ENCODE measurements around the gene MLPH. TPM values are rescaled to one million over a fixed set of nuclear protein-coding genes. Genes with fewer than 3 reads are reported as not detected.
"Not testable (repeated sequence)": the region's sequence is repeated elsewhere in the genome, so short reads cannot be mapped to it uniquely, and the experiment has no call there.

MLPH gene
- total RNA-seq, 1 donor from 2014 or later = 6.5 TPM

DNA sequence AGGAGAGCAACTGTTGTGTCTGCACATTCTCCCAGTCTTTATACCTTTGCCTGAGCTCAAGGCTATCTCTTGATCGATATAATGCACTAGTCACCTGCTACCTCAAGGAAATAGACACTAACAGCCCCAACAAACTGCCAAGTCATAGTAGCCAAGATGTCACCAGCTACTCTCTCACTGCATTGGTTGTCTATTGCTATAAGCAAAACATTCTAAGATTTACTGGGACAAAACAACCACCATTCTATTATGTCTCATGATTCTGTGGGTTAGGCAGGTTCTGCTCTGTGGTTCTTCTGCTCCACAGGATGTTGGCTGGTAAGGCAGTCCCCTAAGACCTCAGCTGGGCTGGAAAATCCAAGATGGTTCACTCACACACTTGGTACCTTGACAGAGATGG, 28.5 kb upstream of the MLPH start:
- no peak for DNase-seq

DNA sequence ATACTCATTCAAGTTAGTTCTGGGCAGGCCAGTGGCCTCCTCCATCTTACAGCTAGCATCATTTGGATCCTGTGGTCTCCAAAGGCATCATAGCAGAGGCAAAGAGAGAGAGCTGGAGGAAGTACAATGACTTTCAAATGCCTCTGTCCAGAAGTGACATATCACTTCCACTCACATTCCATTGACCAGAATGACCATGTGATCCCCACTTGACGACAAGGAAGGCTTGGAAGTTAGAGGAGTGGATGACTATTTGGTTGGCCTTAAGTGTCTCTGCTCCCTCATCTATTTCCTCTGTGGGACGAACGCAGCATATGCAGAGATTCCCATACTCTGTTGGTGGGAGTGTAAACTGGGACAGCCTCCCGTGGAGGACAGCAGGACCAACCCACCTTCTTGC, 27.8 kb upstream of the MLPH start:
- no peak for DNase-seq

- no peak for DNase-seq
These were observed 27.3 kb upstream of the MLPH start for GRCh38 chr2:237459741-237460174.

DNA sequence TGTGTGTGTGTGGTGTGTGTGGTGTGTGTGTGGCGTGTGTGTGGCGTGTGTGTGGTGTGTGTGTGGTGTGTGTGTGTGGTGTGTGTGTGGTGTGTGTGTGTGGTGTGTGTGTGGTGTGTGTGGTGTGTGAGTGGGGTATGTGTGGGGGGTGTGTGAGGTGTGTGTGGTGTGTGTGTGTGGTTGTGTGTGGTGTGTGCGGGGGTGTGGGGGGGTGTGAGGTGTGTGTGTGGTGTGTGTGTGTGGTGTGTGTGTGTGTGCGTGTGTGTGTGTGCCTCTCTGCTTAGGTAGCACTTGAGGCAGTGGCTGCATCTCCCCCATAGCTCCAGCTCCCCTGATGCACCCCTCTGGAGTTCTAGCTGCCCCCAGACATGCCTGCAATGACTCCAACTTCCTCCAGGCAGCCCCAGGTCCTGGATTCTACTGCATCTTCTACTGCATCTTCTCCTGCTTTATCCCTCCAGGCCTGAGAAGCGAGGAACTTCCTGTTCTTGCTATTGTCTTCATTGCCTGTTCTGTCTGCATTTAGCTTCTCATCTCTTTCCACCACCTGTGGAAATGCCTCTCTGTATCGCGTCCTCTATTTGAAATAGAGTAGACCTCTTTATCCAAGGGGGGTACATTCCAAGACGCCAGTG, 22.2 kb upstream of the MLPH start:
- no peak for DNase-seq

GRCh38 chr2:237465515-237466148, 21.4 kb upstream of the MLPH start:
- DNase-seq = no peak

- DNase-seq = peak; percentile 76
These were observed 20.8 kb upstream of the MLPH start for GRCh38 chr2:237466211-237466610.

- no peak for DNase-seq
These were observed 19.4 kb upstream of the MLPH start for GRCh38 chr2:237467447-237468179.

DNA sequence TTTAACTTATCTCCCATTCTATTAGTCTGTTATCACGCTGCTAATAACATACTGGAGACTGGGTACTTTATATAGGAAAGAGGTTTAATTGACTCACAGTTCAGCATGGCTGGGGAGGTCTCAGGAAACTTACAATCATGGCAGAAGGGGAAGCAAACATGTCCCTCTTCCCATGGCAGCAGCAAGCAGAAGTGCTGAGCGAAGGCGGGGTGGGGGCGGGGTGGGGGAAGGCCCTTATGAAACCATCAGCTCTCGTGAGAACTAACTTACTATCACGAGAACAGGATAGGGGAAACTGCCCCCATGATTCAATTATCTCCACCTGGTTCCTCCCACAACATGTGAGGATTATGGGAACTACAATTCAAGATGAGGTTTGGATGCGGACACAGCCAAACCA, 17.6 kb upstream of the MLPH start:
- DNase-seq = not testable (repeated sequence)

DNA sequence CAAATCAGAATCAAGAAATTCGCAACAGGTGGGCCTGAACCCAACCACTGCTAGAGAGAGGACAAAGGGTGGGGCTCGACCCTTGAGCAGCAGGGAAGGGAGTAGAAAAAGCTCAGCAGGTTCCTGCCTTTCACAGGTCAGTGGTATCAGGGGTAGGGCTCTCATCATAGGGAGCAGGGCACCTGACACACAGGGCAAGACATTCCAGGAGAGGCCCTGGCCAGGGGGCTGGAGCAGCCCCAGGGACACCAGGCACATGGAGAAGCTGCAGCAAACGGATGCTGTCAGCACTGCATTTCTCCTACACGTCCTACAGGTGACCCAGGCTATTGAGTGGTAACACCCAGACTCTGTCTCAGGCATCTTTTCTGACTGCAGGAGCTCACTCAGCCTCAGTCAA, 17.2 kb upstream of the MLPH start:
- no peak for DNase-seq

GRCh38 chr2:237470914-237471313, 16.1 kb upstream of the MLPH start:
- no peak for DNase-seq

DNA sequence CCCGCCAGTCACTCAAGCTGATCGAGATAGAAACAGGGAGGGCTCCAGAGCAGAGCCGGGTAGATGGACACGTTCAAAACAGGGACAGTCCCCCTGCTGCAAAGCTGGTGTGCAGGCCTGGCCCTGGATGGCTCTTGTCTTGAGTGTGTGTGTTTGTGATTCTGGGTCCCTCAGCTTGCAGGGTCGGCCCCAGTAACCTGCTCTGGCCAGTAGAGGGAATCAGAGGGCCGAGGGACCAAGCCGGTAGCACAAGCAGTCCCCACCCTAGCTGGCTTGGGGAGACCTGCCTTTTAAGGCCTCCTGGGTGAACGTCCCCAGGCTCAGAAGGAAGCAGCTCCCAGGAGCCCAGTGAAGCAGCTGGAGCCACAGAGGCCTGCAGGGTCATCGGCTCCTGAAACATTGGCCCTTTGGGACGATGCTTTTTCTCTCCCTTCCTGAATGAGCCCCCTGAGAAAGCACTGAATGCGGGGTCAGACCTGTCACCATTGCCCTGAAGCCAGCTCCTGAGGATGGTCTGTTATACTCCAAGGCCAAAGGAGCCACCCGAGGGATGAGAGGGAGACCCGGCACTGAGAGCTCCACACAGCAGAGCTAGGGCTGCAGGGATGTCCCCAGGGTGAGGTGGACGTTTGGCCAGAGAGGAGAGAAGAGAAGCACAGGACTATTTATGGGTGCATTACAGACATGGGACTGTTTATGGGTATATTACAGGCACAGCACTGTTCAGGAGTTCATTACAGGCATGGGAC, 15.4 kb upstream of the MLPH start:
- DNase-seq = no peak

GRCh38 chr2:237472187-237472712, 14.8 kb upstream of the MLPH start:
- no peak for DNase-seq

DNA sequence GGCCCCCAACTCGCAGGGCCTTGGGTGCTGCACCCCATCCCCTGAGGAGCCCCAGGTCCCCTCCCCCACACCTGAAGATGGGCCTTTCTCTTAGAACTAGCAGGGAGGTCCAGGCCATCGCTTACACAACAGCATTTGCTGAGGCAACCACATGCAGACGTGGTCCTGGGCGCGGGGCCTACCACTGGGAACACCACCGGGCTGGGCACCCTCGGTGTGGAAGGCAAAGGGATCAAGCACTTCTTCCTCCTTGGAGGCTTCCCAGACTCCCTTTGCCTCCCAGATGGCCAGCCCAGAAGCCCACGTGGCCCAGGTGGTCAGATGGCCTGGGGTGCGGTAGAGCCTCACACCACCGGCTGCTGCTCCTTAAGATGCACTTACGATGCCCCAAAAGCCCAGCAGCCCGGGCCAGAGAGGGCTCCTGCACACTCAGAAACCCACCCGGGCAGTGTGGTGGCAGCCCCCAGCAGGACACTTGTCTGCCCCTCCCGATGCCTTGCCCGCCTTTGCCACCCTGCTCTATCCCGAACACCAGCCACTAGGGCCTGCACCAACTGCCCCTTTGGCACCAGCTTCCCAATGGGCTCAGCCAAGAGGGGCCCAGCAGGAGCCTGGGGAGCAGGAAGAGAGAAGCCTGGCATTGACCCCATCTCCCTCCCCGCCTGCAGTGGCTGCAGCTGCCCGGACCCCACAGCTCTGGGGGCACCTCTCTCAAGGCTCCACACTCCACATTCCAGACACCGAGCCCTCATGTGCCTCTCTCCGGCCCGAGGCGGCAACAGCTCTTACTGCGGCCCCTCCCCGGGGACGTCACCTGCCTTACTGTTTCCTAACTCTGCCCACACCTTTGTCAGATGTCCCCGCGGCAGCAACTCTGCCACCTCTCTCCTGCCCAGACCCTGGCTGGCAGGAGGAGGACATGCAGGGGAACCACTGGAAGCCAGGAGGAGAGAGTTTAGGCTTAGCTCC, 13.9 kb upstream of the MLPH start:
- DNase-seq = no peak

DNA sequence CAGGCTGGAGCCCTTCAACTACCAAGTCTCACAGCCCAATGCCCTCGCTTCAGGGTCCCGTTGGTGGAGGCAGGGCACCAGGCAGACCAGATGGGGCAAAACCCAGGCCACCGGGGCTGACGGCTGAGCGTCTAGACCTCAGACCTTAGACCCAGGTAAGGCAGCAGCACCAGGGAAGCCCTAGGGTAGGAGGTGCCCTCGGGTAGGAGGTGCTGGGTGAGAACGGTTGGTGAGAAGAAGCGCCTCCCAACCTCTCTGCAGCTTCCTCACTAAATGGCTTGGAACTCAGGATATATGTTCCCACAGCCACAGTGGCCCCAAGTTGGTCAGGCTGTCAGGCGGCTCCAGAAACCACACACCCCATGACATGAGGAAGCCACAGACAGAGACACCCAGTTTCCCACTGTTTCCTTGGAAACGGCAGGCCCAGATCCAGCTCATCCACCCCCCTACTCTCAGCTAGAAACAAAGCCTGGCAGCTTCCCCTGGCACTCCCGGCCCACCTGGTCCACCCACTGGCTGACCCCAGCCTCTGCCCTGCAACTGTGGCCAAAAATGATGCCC, 13.1 kb upstream of the MLPH start:
- DNase-seq = no peak

DNA sequence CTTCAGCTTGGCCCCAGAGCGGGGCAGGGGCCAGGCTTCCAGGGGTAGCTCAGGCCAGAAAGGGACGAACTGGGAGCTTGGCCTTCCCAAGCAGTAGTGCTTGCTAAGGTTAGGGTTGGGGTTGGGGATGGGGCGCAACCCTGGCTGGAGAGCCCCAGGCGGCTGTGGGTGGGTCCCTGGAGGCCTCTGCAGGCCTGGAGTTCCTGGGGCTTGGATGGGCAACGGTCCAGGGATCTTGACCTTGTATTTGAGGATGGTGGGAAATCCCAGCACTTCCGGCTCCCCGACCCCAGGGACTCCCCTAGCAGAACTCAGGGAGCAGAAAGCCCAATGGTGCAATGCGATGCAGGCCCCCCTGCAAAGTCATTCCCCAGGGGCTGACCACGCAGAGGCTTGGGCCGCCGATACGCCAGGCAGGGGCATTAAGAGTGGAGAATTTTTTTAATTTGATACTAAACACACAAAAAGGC, 12.6 kb upstream of the MLPH start:
- DNase-seq = peak; percentile 66

DNA sequence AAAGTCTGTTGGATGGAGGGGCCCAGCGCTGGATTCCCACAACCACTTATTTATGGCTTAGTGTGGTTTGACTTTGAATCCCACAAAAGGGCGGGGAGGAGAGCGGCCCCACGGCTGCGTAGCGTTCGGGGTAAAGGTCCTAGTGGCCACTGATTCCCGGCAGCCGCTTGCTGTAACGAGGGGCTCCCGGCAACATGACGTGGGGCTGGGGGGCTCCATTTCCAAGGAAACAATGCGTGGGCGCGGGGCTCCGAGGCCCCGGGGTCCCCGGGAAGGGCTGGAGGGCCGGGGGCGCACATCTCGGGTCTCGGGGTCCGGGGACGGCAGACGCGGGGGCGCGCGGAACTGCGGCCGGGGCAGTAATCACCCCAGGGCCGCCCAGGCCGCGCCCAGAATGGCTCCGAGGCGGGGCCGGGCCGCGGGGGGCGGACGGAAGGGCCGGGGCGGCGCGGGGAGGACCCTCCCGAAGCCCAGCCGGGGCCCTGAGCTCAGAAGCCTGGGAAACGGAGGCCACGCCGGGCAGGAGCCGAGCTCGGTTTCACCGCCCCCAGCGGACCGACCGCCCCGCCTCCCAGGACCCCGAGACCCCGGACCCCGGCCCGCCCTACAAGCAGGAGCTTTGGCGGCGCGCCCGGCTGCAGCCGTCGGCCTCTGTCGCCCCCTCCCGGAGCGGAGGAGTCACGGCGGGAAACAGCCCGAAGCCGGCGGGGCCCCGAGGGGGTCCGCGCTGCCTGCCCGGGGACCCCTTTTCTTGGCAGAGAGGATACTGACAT, 11.9 kb upstream of the MLPH start:
- peak; percentile 79 for DNase-seq

GRCh38 chr2:237475704-237476141, 11.3 kb upstream of the MLPH start:
- no peak for DNase-seq

- no peak for DNase-seq
These were observed 9.0 kb upstream of the MLPH start for GRCh38 chr2:237478095-237478494.

GRCh38 chr2:237478979-237479378, 8.1 kb upstream of the MLPH start:
- no peak for DNase-seq

DNA sequence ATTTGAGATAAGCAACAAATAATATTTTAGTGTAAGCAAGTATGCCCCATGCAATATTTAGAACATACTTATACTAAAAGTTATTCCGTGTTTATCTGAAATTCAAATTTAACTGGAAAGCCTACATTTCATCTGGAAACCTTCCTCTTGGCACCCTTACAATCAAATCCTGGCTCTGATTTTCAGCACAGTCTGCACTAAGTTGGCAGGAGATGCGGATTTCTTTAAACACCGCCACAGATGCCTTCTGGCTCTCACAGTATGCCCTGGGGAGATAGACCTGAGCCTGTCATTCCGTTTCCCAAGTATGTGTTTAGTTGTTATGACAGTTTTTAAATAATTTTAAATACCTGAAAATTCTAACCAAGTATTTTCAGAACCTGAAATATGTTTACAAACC, 7.3 kb upstream of the MLPH start:
- DNase-seq = no peak

Data from skin of body (tissue), 2 donors.